Stomach (tissue), 9 donors: ENCODE data around the gene ACP4. TPM values are rescaled to one million over a fixed set of nuclear protein-coding genes. Genes with fewer than 3 reads are reported as not detected.

Experiments used
- DNase-seq, 2 donors: peaks; one replicate each; pipeline versions ENCODE4 v3.0.0 to v3.0.0-alpha.2; 2013 to 2019
- H3K27ac ChIP-seq, 5 donors: fragments of 200-600 bp in 4 of 5; sonication (generic) in 4 of 5; one replicate each; pipeline ENCODE4 v1.5.1; 2013 to 2019; ENCODE audit warnings: mild to moderate bottlenecking in 1 of 5, moderate library complexity in 1 of 5
- H3K27me3 ChIP-seq, 3 donors: fragments of 200-600 bp; sonication (generic); one replicate each; pipeline ENCODE4 v1.5.1; 2017 to 2019; ENCODE audit warnings: mixed run types in 1 of 3
- H3K36me3 ChIP-seq, 4 donors: fragments of 200-600 bp; sonication (generic); 1 replicate in 3 of 4; 2 replicates in 1 of 4; pipeline ENCODE4 v1.5.1; 2016 to 2019
- H3K4me1 ChIP-seq, 4 donors: fragments of 200-600 bp; sonication (generic); one replicate each; pipeline ENCODE4 v1.5.1; 2016 to 2019
- H3K4me3 ChIP-seq, 4 donors: fragments of 200-600 bp; sonication (generic) in 3 of 4; one replicate each; pipeline ENCODE4 v1.5.1; 2016 to 2019; ENCODE audit warnings: mild to moderate bottlenecking in 1 of 4
- H3K9me3 ChIP-seq, 4 donors: fragments of 200-600 bp; sonication (generic); one replicate each; pipeline ENCODE4 v1.5.1; 2016 to 2019
- EP300 ChIP-seq: sonication (generic); formaldehyde crosslinking; IDR thresholded peaks from one replicate; pipeline ENCODE4 v1.6.1; 2017; ENCODE audit warnings: antibody characterized with exemption
- POLR2A ChIP-seq, 4 donors: fragments of 450-650 bp; IDR thresholded peaks; one replicate each; pipeline ENCODE4 v1.6.1; 2016; ENCODE audit warnings: antibody characterized with exemption in 4 of 4, control low read depth in 2 of 4, mild to moderate bottlenecking in 1 of 4, moderate library complexity in 1 of 4
- POLR2AphosphoS5 ChIP-seq, 3 donors: sonication (generic); formaldehyde crosslinking; IDR thresholded peaks; one replicate each; pipeline ENCODE4 v1.6.1; 2016; ENCODE audit warnings: antibody characterized with exemption in 3 of 3
- WGBS, 5 donors: extraction: QIAGEN DNeasy Blood & Tissue Kit in 3 of 5; methylation state at CpG; one replicate each; pipeline versions ENCODE4 v1.1.5 to v1.1.7; 2013 to 2018; 5-methylcytosine and 5-hydroxymethylcytosine counted together
- intact Hi-C: fragments of 100-400 bp; cut with DNase I; formaldehyde crosslinking; loops from one replicate; pipeline ENCODE4 v1.15.1; 2023; ENCODE audit warnings: low total_unique reads
- polyA plus RNA-seq, 3 donors: library from polyadenylated mRNA; stranded (reverse); fragments of 200-250 nt; gene quantifications; one replicate each; pipeline ENCODE4 v1.2.3, GENCODE V29; 2013
- total RNA-seq, 5 donors: library from RNA; depleted of rRNA; stranded (reverse); fragments of >200 nt; gene quantifications; one replicate each; pipeline versions ENCODE4 v1.1.0 to v1.2.3, GENCODE V29; 2014 to 2016
- TF ChIP-seq, protein P1 (sequence below), 7 experiments: fragments of 450-650 bp in 4 of 7; fragments of 200-600 bp in 3 of 7; sonication (generic) in 3 of 7; IDR thresholded peaks; one replicate each; pipeline ENCODE4 v1.5.1; 2016 to 2019; ENCODE audit warnings: antibody characterized with exemption in 7 of 7, control low read depth in 2 of 7, mild to moderate bottlenecking in 1 of 7
- donor health status: healthy with polysubstance abuse.
- donor health status: Bipolar disorder and iron deficiency.
- donor health status: healthy.

Gene ACP4
- total and polyA plus RNA-seq, 8 donors, result not detected

DNA sequence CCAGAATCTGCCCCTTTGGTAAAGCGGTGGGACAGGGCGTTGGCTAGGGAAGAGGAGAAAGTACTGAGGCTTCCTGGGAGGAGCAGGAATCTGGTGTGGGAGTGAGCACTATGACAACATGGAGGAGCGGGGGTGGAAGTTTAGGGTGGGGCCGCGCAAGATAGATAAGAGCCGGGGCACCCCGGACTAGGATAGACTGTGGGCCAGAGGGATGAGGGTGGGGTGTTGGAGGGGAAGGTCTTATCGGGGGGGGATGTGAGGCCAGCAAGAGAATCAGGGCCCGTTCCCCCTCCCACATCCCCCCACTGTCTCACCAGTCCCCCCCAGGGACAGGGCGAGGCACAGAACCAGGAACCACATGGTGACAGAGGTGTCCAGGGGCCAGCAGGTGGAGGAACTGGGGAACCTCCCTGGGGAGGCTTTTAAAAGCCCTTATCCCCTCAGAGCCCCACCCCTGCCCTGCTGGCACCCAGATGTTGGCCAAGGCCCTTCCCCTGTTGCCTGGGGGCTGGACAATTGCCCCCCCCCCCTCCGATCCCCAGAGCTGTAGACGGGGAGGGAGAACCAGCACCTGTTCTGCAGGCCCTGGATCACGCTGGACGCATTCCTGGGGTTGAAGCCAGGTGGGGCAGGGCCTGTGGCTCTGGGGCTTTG lies 33.3 kb downstream of the ACP4 start, which contains the start of gene KLK1:
KLK1 (minus strand) TSS at position 399 of the 654 bp plus-strand sequence; CDS start at position 360, 39 bp downstream.
- Histone ChIP-seq H3K9me3 (peaks cover 0 to 3% (median 0%) of the 10 kb centered on the region in 4 donors), H3K27ac (no peak within 1 kb of the TSS), H3K27me3 (peaks cover 12 to 98% (median 50%) of the 10 kb centered on the region in 3 donors), H3K4me3 (no peak within 1 kb of the TSS), H3K4me1 (peaks cover 0 to 15% (median 14%) of the 10 kb centered on the region in 4 donors), H3K36me3 (no peaks in the 10 kb centered on the region)
- intact Hi-C loops, result no loop called here
- 28 to 50% (median 32%) methylated on average over 13 to 14 of the region's 14 CpGs for WGBS, 5 donors
- DNase-seq, result peak in 1 of 2 donors; percentile 75
- TF ChIP-seq, protein P1, sequence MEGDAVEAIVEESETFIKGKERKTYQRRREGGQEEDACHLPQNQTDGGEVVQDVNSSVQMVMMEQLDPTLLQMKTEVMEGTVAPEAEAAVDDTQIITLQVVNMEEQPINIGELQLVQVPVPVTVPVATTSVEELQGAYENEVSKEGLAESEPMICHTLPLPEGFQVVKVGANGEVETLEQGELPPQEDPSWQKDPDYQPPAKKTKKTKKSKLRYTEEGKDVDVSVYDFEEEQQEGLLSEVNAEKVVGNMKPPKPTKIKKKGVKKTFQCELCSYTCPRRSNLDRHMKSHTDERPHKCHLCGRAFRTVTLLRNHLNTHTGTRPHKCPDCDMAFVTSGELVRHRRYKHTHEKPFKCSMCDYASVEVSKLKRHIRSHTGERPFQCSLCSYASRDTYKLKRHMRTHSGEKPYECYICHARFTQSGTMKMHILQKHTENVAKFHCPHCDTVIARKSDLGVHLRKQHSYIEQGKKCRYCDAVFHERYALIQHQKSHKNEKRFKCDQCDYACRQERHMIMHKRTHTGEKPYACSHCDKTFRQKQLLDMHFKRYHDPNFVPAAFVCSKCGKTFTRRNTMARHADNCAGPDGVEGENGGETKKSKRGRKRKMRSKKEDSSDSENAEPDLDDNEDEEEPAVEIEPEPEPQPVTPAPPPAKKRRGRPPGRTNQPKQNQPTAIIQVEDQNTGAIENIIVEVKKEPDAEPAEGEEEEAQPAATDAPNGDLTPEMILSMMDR (IDR thresholded peaks at IDR 0.05), result no peak
- TF ChIP-seq POLR2AphosphoS5 (IDR thresholded peaks at IDR 0.05) (no peak), POLR2A (IDR thresholded peaks at IDR 0.05) (no peak), EP300 (no peak)

GRCh38 chr19:50826492-50827240 lies 36.5 kb downstream of the ACP4 start:
- H3K36me3 ChIP-seq, result no peaks in the 10 kb centered on the region
- intact Hi-C loops, result no loop called here
- H3K27ac ChIP-seq, result no peak overlapping the region
- peaks cover 0 to 3% (median 0%) of the 10 kb centered on the region in 4 donors for H3K9me3 ChIP-seq
- no peak overlapping the region for H3K4me3 ChIP-seq
- no peak for TF ChIP-seq POLR2A (IDR thresholded peaks at IDR 0.05)
- no peak for TF ChIP-seq POLR2AphosphoS5 (IDR thresholded peaks at IDR 0.05)
- no peak for TF ChIP-seq EP300
- TF ChIP-seq, protein P1 (IDR thresholded peaks at IDR 0.05), result no peak
- 69 to 81% (median 79%) methylated on average over 37 to 43 of the region's 43 CpGs for WGBS, 5 donors
- DNase-seq, result no peak
- H3K4me1 ChIP-seq, result no peaks in the 10 kb centered on the region
- peaks cover 13 to 93% (median 20%) of the 10 kb centered on the region in 3 donors for H3K27me3 ChIP-seq

- H3K4me1 ChIP-seq, result no peaks in the 10 kb centered on the region
- TF ChIP-seq, protein P1 (IDR thresholded peaks at IDR 0.05), result no peak
- TF ChIP-seq POLR2A (IDR thresholded peaks at IDR 0.05) (no peak), POLR2AphosphoS5 (IDR thresholded peaks at IDR 0.05) (no peak), EP300 (no peak)
- H3K36me3 ChIP-seq, result no peaks in the 10 kb centered on the region
- H3K4me3 ChIP-seq, result no peak overlapping the region
- H3K27me3 ChIP-seq, result peaks cover 6 to 93% (median 13%) of the 10 kb centered on the region in 3 donors
- no peak for DNase-seq
- no peak overlapping the region for H3K27ac ChIP-seq
- WGBS, 5 donors, result 66 to 85% (median 80%) methylated on average over 10 to 14 of the region's 14 CpGs
- peaks cover 0 to 3% (median 0%) of the 10 kb centered on the region in 4 donors for H3K9me3 ChIP-seq
- intact Hi-C loops, result no loop called here
These were observed 37.3 kb downstream of the ACP4 start for GRCh38 chr19:50827476-50827875.

DNA sequence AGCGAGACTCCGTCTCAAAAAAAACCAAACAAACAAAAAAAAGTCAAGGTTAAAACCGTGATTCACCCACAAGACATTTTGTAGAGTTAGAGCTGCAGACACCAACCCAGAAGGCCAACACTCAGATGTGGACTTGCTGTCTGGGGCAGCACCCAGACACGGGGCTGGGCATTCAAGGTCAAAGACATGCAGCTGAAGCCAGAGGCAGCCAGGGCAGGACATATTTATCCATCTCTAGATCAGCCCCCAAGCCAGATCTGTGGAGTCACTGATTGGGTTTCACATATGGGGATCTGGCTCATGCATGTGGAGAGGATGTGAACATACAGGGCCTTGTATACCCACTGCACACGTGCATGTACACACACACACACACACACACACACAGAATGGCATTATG lies 39.6 kb downstream of the ACP4 start:
- DNase-seq, result no peak
- no peaks in the 10 kb centered on the region for H3K36me3 ChIP-seq
- no peak for TF ChIP-seq POLR2AphosphoS5 (IDR thresholded peaks at IDR 0.05)
- TF ChIP-seq EP300, result no peak
- TF ChIP-seq, protein P1 (IDR thresholded peaks at IDR 0.05), result no peak
- TF ChIP-seq POLR2A (IDR thresholded peaks at IDR 0.05), result no peak
- peaks cover 0 to 3% (median 0%) of the 10 kb centered on the region in 4 donors for H3K9me3 ChIP-seq
- H3K4me3 ChIP-seq, result no peak overlapping the region
- no peaks in the 10 kb centered on the region for H3K4me1 ChIP-seq
- intact Hi-C loops, result no loop called here
- peaks cover 4 to 93% (median 19%) of the 10 kb centered on the region in 3 donors for H3K27me3 ChIP-seq
- H3K27ac ChIP-seq, result no peak overlapping the region
- 64 to 72% (median 71%) methylated on average over 5 of the region's 5 CpGs for whole genome bisulfite sequencing, 5 donors
